ENCODE results near the gene HHAT.

- TF ChIP-seq, protein P1, sequence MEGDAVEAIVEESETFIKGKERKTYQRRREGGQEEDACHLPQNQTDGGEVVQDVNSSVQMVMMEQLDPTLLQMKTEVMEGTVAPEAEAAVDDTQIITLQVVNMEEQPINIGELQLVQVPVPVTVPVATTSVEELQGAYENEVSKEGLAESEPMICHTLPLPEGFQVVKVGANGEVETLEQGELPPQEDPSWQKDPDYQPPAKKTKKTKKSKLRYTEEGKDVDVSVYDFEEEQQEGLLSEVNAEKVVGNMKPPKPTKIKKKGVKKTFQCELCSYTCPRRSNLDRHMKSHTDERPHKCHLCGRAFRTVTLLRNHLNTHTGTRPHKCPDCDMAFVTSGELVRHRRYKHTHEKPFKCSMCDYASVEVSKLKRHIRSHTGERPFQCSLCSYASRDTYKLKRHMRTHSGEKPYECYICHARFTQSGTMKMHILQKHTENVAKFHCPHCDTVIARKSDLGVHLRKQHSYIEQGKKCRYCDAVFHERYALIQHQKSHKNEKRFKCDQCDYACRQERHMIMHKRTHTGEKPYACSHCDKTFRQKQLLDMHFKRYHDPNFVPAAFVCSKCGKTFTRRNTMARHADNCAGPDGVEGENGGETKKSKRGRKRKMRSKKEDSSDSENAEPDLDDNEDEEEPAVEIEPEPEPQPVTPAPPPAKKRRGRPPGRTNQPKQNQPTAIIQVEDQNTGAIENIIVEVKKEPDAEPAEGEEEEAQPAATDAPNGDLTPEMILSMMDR (IDR thresholded peaks at IDR 0.05), result no peak
- TF ChIP-seq ZFX (IDR thresholded peaks at IDR 0.05; ENCODE audit: borderline replicate concordance), result no peak
These were observed 312.9 kb downstream of the HHAT start for GRCh38 chr1:210641582-210641981.

Data from 22Rv1 (cell line).